ENCODE measurements around the gene KLHL40. TPM values are rescaled to one million over a fixed set of nuclear protein-coding genes. Genes with fewer than 3 reads are reported as not detected.
A peak's percentile ranks its signal among the peaks of the same experiment; 100 is the strongest.

KLHL40 gene
- total and polyA plus RNA-seq, 9 donors: not detected

DNA sequence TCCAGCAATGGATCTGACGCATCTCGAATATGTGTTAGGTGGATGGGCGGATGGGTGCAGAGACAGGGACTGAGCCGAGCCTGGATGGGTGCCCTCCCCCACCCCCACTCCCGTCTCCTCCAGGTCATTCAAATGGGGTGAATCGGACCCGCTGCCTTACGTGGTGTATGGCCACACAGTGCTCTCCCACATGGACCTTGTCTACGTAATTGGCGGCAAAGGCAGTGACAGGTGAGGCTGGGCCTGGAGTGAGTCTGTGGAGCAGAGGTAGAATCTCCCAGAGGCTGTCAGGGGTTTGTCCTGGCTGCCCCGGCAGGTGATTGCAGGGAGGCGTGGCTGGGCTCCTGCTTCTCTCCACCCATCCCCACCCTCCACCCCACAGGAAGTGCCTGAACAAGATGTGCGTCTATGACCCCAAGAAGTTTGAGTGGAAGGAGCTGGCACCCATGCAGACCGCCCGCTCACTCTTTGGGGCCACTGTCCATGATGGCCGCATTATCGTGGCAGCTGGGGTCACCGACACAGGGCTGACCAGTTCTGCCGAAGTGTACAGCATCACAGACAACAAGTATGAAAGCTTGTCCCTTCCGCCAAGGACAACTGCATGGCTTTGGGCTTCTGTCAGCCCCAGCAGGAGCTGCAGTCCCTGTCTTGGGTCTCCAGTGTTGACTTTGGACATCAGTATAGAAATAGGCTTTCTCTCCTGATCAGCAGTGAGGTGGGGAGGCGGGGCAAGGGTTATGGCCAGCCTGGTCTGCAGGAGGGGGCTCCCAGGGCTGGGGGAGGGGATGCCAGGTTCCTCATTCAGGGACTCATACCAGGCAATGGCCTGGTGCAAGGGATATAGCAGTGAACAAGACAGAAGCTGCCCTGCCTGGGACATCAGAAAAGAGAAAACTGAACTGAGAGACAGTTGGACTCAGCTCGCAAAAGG is 3.4 kb downstream of the KLHL40 start:
- peaks cover 3% of the 10 kb centered on the region for H3K4me1 ChIP-seq (ENCODE audit: insufficient read depth)
- peak in 1 of 5 donors; percentile 5 for DNase-seq
- WGBS, 3 donors: 87 to 90% (median 89%) methylated on average over 22 of the region's 22 CpGs

DNA sequence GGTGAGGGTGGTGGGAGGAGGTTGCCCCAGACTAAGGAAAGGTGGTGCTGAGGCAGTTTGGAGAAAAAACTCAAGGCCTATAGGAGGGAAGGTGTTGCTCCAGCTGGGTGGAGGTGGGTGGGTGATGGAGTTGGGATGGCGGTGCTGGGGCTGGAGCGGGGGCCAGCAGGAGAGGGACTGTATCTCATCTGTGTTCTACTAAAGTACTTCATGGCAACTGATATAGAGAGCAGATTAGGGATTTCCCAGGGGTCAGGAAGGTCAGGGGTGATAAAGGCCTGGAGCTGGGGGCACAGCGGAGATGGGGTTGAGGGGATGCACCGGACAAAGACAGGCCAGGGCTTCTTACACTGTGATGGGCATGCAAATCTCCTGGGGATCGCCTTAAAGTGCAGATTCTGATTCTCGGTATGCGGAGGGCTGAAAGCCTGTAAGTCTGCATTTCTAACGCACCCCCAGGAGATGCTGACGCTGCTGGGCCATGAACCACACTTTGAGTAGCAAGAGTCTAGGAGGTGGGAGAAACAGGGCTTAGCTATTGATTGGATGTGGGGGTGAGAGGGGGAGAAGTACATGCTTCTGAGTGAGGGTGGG is 4.2 kb downstream of the KLHL40 start:
- no peaks in the 10 kb centered on the region for H3K36me3 ChIP-seq
- no peak overlapping the region for H3K27ac ChIP-seq
- no peaks in the 10 kb centered on the region for H3K9me3 ChIP-seq
- no peak overlapping the region for H3K4me3 ChIP-seq
- H3K27me3 ChIP-seq: no peaks in the 10 kb centered on the region
- peaks cover 3% of the 10 kb centered on the region for H3K4me1 ChIP-seq (ENCODE audit: insufficient read depth)
- 58 to 68% (median 64%) methylated on average over 9 of the region's 9 CpGs for WGBS, 3 donors
- intact Hi-C loops (cut with DNase I): no loop called here
- DNase-seq: no peak
- TF ChIP-seq, protein P1, sequence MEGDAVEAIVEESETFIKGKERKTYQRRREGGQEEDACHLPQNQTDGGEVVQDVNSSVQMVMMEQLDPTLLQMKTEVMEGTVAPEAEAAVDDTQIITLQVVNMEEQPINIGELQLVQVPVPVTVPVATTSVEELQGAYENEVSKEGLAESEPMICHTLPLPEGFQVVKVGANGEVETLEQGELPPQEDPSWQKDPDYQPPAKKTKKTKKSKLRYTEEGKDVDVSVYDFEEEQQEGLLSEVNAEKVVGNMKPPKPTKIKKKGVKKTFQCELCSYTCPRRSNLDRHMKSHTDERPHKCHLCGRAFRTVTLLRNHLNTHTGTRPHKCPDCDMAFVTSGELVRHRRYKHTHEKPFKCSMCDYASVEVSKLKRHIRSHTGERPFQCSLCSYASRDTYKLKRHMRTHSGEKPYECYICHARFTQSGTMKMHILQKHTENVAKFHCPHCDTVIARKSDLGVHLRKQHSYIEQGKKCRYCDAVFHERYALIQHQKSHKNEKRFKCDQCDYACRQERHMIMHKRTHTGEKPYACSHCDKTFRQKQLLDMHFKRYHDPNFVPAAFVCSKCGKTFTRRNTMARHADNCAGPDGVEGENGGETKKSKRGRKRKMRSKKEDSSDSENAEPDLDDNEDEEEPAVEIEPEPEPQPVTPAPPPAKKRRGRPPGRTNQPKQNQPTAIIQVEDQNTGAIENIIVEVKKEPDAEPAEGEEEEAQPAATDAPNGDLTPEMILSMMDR (IDR thresholded peaks at IDR 0.05): no peak
- TF ChIP-seq POLR2A (IDR thresholded peaks at IDR 0.05) (no peak), EP300 (IDR thresholded peaks at IDR 0.05) (no peak)

More for the DNA sequence above, 3.4 kb downstream of the KLHL40 start:
- H3K27ac ChIP-seq: no peak overlapping the region
- H3K4me3 ChIP-seq: no peak overlapping the region
- no peaks in the 10 kb centered on the region for H3K9me3 ChIP-seq
- TF ChIP-seq POLR2A (IDR thresholded peaks at IDR 0.05): no peak
- no peak for TF ChIP-seq EP300 (IDR thresholded peaks at IDR 0.05)
- TF ChIP-seq, protein P1 (IDR thresholded peaks at IDR 0.05): no peak
- H3K36me3 ChIP-seq: no peaks in the 10 kb centered on the region
- intact Hi-C loops (cut with DNase I): no loop called here
- no peaks in the 10 kb centered on the region for H3K27me3 ChIP-seq

DNA sequence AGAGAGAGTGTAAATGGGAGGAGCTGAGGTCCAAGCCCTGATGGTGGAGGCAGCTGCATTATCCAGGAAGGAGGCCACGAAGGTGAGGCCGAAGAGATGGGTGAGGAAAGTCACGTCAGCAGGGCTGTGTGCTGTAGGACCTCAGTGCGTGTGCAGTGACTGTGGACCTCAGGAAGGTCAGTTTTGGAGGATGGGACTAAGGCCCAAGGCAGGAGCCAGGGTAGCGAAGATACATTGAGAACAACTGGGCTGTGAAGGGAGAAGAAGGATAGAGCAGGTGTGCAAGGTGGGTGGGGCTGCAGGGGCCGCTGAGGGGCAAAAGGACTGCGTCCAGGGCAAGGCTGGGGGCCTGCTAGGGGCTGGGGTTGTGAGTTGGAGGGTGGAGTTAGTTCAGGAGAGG is 4.9 kb downstream of the KLHL40 start:
- Histone ChIP-seq H3K27ac (no peak overlapping the region), H3K4me3 (no peak overlapping the region), H3K9me3 (no peaks in the 10 kb centered on the region), H3K4me1 (ENCODE audit: insufficient read depth) (peaks cover 3% of the 10 kb centered on the region), H3K27me3 (no peaks in the 10 kb centered on the region), H3K36me3 (no peaks in the 10 kb centered on the region)
- 74 to 80% (median 76%) methylated on average over 7 of the region's 7 CpGs for WGBS, 3 donors
- DNase-seq: no peak
- intact Hi-C loops (cut with DNase I): no loop called here
- TF ChIP-seq POLR2A (IDR thresholded peaks at IDR 0.05) (no peak), EP300 (IDR thresholded peaks at IDR 0.05) (no peak)
- TF ChIP-seq, protein P1 (IDR thresholded peaks at IDR 0.05): no peak

DNA sequence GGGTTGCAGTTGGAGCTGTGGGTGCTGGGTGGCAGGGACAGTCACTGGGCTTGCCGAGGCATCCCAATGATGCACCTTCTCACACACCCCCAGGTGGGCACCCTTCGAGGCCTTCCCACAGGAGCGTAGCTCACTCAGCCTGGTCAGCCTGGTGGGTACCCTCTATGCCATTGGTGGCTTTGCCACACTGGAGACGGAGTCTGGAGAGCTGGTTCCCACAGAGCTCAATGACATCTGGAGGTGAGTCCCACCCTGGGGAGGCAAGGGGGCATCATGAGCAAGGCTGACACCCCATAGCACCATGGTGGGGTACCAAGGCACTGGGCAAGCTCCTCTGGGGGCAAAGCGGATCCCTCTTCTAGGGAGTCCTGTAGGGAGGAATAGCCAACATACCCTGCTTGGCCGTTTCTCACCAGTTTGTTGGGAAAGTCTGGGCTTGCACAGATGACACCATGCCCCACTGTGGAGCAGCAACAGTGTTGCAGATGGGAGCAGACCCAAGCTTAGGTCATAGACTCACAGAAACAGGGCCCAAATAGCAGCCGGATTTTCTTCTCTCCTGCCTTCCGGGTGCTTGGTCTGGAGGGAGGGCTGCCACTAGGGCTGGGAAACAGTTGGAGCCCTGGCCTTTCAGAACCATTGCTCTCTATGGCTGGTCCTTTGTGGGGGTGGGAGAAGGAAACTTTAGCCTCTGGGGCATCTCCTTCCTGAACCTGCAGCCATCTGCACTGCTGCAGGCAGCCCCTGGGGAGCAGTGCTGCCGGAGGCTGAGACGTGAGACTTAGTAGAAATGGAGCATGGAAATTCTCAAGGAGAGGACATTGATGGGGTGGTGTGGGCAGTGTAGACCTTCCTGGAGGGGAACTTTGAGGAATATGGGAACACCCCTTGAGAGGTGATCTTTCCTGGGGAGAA is 5.7 kb downstream of the KLHL40 start:
- TF ChIP-seq, protein P1 (IDR thresholded peaks at IDR 0.05): no peak
- TF ChIP-seq EP300 (IDR thresholded peaks at IDR 0.05) (no peak), POLR2A (IDR thresholded peaks at IDR 0.05) (no peak)

More for the DNA sequence above, 5.7 kb downstream of the KLHL40 start:
- H3K4me1 ChIP-seq (ENCODE audit: insufficient read depth): no peaks in the 10 kb centered on the region
- peak in 2 of 5 donors; percentile 0 to 2 for DNase-seq
- no peak overlapping the region for H3K27ac ChIP-seq
- H3K36me3 ChIP-seq: no peaks in the 10 kb centered on the region
- intact Hi-C loops (cut with DNase I): no loop called here
- no peaks in the 10 kb centered on the region for H3K9me3 ChIP-seq
- no peak overlapping the region for H3K4me3 ChIP-seq
- 70 to 76% (median 75%) methylated on average over 10 of the region's 10 CpGs for WGBS, 3 donors
- H3K27me3 ChIP-seq: no peaks in the 10 kb centered on the region
